Effector CD4-positive, alpha-beta T cell (primary cell): Measurements from ENCODE around the gene EOGT.

Source experiments
- DNase-seq: peaks from one replicate; pipeline ENCODE4 v3.0.0-alpha.2; 2020
- total RNA-seq: gene quantifications from one replicate; lab custom pipeline; 2026; lab: John Stamatoyannopoulos, UW

Gene EOGT
- total RNA-seq: 28.0 reads per million, percentile 54 among the genes with 10 or more reads in this experiment

DNA sequence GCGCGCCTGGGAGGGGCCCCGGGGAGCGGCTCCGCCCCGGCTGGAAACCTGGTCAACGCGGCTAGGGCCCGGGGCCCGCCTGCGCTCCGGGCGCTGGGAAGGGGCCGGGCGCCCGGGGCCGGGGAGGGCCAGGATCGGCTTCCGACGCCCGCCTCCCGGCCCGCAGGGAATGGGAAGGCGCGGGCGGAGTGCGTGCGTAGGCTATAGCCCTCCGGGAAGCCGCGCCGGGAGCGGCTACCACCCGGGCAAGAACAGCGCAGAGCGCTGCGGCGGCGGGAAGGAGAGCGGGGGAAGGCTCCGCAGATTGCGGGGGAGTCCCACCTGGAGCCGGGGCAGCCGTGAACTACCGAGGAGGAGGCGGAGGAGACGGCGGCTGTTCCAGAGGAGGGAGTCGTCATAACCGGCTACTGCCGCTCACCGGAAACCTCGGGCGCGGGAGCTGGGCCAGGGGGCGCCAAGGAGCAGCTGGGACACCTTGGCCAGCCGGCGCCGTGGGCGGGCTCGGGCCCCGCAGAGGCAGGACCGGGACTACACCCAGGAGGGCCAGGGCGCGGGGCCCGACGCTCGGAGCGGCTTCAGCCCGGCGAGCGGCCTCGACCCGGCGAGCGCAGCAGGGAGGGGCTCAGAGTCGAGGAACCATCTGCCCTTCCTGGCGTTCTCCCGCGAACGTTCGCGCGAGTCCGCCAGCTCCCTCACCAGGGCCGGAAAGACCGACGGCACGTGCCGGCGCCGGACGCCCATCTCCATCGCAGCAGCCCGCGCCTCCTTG is at the start of gene EOGT:
Gene EOGT, minus strand, starts transcription at position 432 of the 769 bp plus-strand sequence. CDS start 3,838 bp downstream, outside the sequence.
- DNase-seq: peak; percentile 74

DNA sequence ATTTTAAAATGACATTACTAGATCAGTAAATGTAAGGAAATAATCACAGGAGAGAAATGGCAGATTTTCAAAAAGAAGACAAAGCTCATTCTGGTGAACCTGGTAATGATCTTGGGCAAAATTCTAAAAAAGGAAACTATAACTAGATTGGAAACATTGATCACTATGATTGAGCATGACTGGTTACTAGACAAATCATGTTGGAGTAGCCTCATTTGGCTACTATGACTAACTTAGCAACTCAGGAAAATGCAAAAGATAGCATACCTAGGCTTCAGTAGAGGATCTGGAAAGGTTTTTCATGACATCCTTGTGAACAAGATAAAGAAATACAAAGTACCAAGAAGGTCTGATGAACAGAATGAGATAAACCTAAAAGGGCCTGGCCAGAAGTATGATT is 46.2 kb upstream of the EOGT start:
- DNase-seq: no peak

DNA sequence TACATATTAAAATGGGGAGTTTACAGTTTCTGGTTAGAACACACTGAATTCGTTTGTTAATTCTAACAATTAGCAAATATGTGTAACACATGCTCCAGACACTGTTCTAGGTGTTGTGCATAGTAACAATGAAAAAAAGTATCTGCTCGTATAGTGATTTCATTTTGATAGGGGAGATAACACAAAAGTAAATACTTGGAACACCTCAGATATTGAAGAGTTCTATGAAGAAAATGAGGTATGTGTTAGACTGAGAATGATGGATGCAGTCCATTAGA is 45.4 kb upstream of the EOGT start:
- DNase-seq: no peak

DNA sequence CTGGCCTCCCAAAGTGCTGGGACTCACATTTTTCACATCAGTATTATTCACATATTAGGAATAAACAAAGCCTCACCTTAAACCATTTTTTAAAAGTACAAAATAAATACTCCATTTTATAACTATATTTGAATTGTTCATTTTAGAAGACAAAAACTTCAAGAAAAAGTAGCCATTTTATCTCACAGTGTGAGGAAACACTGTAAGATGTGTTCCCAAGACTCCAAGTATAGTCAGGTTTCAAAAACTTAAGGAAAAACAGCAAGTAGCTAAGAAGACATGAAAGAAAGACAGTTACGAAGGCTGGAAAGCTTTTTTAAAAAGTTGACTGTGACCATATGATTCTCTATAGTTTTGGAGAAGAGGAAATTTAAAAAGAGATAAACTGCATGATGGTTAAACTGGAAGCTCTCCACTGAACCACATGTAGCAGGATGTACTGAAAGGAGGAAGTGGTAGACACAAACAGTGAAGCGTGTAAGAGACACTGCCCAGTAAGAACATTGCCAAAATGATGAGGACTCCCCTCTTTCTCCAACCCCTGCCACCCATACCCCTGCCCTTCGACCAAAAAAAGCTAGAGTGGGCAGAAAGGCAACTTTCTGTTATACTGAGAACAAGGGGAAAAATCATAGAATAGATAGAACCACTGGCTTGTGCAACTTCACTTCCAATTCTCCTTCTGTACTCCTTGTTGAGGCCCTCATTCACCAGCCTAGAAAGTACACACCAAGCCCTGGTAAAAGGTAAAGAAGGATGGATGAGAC is 44.9 kb upstream of the EOGT start:
- DNase-seq: no peak

DNA sequence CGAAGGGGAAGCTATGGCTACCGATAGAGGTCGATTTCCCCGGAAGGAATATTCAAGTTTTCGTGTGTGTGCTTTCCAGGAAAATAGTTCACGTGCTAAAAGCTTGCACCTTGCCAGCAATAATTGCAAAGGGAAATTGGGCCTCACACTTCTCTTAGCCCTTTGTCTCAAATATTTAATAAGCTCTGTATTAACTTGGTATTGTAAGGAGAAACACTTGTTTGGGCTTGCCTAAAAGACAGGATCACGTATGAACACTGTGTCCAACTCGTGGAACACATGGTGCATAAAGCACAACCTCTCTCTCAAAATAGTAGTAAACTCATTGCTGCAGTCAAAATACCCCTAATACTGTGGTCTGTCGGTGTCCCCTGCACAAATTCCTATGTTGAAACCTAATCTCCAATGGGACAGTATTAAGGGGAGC is 39.0 kb upstream of the EOGT start:
- no peak for DNase-seq

DNA sequence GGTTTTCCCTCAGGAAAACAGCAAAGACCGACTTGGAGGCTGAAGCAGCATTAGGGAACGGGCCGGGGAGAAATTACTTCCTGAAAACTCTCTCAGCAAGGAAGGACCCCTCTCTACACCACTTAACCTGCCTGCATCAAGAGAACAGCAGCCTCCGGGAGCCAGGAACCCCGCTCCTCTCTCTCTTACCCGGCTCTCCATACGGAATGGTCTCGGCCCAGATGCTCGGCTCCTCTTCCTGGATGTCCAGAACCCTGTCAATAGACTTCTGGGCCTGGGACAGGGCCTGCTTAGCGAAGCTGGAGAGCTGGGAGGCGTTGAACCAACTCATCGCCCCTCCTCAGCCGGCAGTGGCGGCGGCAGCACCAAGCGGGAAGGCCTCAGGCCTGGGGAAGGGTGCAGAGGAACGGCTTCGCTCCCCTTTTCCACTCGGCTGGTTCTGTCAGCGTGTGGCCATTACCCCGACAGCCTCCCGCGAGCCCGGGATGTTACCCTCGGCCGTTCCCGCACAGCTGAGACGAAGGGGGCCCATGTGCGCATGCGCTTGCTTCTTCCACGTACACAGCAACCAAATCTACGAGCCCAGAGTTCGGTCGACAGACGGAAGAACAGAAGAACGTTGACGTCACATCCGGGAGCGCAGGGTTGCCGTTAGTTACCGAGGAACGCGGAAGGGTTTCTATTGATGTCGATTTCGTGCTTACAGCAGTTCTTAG is 38.4 kb upstream of the EOGT start, which contains the start of gene TMF1:
Gene TMF1, minus strand, starts transcription at position 578 of the 716 bp plus-strand sequence. Its CDS starts 247 bp downstream, at position 331.
- peak; percentile 98 for DNase-seq

DNA sequence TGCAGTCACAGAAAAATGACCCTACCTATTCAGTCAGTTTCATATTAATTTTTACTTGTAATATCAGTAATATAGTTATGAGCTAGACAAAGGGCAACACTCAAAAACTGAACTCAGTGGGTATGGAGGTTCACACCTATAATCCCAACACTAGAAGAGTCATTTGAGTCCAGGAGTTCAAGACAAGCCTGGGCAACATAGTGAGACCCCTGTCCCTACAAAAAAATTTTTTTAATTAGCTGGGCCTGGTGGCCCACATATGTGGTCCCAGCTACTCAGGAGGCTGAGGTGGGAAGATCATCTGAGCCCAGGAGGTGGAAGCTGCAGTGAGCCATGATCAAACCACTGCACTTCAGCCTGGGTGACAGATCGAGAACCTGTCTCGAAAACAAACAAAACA is 35.5 kb upstream of the EOGT start:
- DNase-seq: no peak

DNA sequence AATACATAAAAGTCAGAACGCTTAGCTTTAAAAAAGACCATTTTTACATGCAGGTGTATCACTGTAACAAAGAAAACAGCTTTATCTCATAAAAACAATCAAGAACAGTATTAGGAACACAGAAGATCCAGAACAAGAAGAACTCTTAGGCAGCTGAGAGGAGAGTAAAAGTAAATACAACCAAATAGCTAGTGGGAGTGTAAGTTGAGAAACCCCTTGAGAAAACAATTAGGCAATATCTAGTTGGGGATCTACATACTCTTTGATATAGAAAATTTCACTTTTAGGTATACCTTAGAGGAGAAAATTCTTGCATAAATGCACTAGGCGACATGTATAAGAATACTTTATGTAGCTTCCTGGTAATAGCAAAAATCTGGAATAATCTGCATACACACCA is 31.1 kb upstream of the EOGT start:
- DNase-seq: no peak

DNA sequence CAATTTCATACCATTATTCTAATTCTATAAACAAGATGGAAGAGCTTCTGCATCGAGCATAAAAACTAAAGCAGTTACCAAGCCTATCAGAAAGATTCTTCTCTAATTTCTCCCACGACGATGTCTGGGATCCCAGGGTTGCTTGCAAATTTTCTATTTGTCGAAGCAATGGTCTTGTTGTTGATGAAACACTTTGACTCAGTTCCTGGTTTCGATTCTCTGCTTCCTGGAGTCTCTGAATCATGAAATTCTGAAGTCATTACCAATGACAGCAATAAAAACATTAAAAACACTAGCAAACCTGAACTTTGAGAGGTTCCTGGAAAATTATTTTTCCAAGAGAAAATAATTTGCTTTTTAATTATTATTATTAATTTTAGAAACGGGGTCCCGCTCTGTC is 20.0 kb upstream of the EOGT start:
- DNase-seq: no peak

DNA sequence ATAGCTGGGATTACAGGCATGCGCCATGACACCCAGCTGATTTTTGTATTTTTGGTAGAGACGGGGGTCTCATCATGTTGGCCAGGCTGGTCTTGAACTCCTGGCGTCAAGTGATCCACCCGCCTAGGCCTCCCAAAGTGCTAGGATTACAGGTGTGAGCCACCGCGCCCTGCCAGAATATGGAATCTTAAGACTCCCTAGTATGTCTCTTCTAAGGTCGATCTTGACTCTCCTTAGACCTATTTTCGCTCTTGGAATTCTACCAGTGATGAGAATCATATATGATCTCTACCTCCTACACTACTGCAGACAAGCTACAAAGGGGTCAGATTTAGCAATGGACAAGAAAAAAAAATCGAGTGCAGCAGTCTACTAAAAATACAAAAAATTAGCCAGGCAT is 19.3 kb upstream of the EOGT start:
- no peak for DNase-seq

DNA sequence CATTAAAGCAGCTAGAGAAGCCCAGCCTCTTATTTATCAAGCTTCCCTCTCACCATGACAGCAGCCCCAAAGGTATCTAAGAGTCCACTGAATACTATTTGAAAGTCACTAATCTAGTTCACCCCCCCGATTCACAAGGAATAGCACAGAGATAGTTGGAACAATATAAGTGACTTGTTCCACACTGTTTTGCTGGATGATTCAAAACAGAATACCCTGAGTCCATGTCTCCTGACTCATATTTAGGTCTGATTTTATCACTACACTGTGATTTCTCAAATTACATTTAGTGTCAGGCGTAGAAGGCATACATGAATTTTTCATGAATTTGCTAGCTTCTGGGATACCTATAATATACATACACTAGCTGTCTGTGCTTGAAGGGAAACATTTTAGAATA is 18.7 kb upstream of the EOGT start:
- DNase-seq: no peak

DNA sequence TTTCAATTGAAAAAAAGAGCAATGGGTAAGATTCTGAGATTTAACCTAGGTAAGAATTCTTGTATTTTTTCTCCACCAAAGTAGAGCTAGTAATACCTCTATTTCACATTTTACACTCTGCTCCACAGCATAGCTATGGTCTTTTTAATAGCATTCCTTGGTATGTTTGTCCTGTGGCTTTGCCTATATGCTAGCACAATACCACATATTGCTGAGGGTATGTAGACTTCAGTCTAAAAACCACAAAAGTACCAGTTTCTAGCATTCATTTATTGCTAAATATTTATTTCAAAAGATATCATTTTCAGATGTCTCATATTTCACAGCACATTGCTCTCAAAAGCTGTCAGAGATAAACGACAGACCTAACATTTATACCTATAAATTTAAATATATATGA is 18.2 kb upstream of the EOGT start:
- DNase-seq: no peak

DNA sequence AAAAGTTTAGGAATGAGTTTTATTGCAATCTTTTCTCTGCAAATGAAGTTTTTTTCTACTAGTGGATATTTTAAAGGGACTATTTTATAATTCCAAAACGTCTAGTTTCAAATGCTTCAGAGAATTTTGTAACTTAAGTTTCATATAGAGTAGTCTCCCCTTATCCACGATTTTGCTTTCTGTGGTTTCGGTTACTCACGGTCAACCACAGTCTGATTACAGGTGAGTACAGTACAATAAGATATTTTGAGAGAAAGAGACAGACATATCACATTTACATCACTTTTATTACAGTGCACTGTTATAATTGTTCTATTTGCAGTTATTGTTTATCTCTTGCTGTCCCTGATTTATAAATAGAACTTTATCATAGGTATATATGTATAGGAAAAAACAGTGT is 7.4 kb upstream of the EOGT start:
- no peak for DNase-seq

DNA sequence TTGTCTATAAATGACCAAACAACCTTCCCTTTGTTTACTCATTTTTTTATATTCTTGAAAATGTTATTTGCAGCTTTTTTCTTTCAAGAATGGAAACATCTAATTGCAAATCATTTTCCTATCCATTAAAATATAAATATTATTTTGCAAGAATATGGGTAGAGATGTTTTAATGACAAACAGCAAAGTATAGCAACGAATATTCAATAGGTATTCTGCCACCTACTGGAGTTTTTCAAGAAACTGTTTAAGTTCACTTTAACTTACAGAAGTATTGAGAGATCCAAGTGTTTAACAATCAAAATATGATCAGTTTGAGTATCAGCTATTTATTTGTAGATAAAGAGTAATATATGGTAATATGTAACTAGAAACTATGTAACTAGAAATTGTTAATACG is 6.9 kb upstream of the EOGT start:
- DNase-seq: no peak

DNA sequence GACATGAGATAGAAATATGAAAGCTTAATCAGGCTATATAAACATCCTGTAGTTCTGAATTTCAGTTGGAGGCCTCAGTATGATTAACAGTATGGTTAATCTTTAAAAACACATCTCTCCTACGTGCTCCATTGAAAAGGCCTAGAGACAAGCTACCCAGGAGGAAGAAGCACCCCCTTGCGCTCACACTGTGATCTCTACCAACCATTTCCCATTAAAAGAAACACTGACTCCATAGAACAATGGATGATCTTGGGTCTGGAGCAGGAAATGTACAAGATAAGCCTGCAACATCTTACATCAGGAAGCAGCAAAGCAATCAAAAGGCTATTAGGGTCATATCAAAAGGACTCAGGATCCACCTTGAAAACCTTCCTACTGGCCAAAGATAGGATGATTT is 3.4 kb upstream of the EOGT start:
- no peak for DNase-seq

DNA sequence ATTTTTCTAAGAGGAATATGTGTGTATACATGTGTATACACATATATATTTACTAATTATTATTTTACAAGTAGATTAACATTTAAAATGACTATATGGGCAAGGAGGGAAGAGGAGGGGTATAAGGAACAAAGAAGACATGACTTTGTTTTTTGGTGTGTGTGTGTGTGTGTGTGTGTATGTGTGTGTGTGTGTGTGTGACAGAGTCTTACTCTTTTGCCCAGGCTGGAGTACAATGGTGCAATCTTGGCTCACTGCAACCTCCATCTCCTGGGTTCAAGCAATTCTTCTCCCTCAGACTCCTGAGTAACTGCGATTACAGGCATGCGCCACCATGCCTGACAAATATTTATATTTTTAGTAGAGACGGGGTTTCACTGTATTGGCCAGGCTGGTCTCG is 2.6 kb upstream of the EOGT start:
- no peak for DNase-seq

DNA sequence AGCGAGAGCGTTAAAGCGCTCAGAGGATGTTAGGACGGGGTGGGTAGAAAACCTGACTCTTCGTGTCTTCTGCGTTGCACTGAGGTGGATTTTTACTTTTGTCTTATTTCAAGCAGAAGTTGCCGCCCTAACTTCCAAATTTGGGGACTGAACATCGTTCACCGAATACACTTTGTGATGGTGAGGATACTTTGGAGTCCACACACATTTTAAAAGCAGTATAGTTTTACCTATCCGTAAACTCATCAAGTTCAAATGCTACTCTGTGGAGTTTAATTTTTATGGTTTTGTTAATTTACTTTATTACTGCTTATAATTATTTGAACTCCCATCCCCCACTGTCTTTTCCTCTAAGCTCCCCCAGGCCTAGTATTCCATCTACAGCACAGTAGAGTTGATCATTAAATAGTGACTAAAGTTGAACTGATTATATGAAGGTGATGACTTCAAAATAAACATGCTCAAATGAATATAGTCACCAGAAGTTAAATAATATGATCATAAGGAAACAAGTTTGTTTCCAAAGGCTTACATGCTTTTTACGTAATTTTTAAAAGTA is 617 bp upstream of the EOGT start:
- DNase-seq: no peak

DNA sequence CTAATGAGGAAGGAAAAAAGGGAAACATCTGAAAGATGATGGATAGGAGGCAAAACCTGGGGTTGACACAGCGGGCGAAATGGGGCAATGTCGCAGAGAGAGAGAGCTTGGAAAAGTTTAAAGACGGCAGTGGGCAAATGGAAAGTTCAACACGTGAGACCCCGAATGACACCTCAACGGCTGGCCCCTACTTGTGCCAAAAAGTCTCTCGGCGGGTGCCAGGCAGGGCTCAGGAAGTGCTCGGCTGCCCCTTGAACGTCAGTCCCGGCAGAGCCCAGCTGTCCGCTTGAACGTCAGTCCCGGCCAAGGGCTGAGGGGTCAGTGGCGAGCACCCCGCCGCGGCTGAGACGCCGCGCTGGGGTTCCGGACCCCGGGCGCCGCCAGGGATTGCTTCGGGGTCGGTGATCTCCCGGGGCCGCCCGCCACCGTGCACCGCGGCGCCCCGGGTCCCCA is 658 bp downstream of the EOGT start:
- no peak for DNase-seq

DNA sequence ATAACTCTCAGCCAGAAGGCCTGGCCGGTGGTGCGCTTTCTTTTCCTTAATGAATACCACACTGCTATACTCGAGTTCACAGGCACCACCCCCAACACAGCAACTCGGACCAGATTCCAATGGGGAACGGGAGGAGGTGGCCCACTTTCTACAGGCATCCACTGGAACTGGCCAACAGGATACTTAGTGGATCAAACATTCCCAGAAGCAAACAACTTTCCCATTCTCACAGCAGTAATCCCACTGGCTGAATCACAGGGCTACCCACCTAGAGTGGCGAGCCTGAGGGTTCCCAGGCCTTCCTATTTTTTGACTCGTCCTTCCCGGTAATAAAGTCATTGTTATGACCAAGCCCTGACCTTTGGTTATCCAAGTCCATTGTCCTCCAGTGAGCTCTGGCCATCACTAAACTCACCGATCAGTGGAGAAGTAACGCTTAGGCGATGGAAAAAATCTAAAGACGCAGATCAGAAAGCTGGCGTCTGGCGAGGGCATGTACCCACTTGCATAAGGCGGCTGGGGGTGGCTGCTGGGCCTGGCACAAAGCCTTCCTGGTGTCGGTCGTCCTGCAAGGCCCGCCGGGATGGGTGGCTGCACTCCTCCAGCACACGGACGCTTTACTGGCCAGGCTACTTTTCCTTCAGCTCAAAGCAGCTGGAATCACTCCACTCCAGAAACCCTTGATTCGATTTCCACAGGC is 1.2 kb downstream of the EOGT start:
- DNase-seq: no peak

DNA sequence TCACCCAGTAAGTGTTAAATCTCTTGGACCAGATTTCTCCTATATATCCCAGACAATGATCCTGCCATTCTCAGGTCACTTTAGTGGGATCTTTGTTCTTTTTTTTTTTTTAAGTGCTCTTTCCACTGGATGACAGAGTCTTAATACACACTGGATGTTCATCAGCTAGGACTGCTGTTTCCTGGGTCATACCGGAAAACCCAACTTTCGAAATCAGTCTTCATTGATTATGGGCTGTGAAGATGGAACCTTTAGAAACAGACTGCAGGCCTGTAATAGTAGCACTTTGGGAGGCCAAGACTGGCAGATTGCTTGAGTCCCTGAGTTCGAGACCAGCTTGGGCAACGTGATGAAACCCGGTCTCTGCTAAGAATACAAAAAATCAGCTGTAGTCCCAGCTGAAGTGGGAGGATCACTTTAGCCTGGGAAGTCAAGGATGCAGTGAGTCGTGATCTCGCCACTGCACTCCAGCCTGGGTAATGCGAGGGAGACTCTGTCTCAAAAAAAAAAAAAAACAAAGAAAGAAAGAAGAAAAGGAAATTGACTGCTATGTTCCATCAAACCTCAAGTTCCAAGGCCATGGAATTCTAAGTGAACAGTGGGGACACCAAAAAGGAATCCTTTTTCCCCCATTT is 2.3 kb downstream of the EOGT start:
- DNase-seq: no peak

DNA sequence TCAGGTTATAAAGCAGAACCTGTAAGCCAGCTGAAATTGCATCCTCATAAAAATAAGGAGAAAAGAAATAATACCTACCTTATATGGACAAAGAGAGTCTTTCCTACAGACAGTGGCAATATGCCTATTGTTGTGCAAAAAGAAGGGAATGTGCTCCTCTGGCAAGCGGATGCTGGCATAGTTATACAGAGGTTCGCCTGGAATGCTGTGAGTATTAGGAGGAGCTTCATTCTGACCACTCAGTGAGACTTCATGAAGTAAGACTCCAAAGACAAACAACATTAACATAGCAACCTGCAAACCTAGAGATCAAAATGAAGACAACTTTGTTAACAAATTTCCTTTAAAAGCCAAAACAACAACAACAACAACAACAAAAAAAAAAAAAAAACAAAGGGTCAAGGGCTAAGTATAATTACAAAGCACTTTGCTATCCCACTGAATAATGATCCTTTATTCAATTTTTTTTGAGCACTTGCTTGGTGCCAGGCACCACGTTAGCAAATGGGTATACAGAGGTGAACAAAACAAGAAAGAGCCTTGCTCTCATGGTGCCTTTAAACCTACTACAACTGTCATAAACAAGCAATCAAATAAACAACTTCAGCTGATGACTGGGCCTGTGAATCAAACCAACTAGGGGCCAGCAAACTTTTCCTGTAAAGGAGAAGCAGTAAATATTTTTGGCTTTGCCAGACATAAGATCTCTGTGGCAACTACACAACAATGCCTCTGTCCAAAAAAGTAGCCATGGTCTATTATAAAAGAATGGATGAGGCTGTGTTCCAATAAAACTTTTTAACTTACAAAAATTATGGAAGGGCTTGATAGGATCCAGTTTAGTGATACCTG is 3.7 kb downstream of the EOGT start:
- no peak for DNase-seq
